AG09319 (cell line): ENCODE results near the gene DBNL.
A peak's percentile ranks its signal among the peaks of the same experiment; 100 is the strongest.
"Not testable (repeated sequence)": the region's sequence is repeated elsewhere in the genome, so short reads cannot be mapped to it uniquely, and the experiment has no call there.

Source experiments
- DNase-seq: peaks from one replicate; pipeline ENCODE4 v3.0.0-alpha.2; 2010; ENCODE audit warnings: low read depth; ENCODE audit errors: extremely low read depth
- TF ChIP-seq, protein P1 (sequence below): IDR thresholded peaks from 2 replicates; pipeline ENCODE4 v1.5.1; 2011; ENCODE audit warnings: low read depth, mild to moderate bottlenecking, inconsistent platforms, low read length, moderate library complexity

DBNL gene

GRCh38 chr7:44044315-44045225, at the start of gene DBNL:
DBNL (plus strand) TSS chr7:44044702; CDS start chr7:44044738, 36 bp downstream.
- DNase-seq = peak; percentile 49
- TF ChIP-seq, protein P1, sequence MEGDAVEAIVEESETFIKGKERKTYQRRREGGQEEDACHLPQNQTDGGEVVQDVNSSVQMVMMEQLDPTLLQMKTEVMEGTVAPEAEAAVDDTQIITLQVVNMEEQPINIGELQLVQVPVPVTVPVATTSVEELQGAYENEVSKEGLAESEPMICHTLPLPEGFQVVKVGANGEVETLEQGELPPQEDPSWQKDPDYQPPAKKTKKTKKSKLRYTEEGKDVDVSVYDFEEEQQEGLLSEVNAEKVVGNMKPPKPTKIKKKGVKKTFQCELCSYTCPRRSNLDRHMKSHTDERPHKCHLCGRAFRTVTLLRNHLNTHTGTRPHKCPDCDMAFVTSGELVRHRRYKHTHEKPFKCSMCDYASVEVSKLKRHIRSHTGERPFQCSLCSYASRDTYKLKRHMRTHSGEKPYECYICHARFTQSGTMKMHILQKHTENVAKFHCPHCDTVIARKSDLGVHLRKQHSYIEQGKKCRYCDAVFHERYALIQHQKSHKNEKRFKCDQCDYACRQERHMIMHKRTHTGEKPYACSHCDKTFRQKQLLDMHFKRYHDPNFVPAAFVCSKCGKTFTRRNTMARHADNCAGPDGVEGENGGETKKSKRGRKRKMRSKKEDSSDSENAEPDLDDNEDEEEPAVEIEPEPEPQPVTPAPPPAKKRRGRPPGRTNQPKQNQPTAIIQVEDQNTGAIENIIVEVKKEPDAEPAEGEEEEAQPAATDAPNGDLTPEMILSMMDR = no peak

DNA sequence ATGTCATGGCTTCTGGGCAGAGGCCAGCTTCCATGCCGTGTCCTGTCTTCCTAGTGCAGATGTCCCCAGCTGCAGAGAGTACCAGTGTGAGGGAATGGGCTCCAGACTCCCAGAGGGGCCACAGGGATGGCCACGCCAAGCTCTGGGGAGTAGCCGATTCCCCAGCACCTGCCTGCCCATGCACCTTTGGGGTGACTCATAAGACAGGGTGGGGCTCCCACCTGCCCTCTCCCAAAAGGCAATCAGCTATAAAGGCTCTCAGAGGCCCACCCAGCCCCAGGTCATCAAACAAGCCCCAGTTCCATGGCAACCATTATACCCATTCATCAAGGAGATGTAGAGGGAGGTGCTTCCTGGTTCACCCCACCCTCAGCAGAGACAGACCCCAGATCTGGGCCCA, 47.0 kb upstream of the DBNL start, which contains the start of gene SPDYE1:
Gene SPDYE1, plus strand, starts transcription at position 366 of the 400 bp plus-strand sequence. CDS start 2,053 bp downstream, outside the sequence.
- not testable (repeated sequence) for DNase-seq

DNA sequence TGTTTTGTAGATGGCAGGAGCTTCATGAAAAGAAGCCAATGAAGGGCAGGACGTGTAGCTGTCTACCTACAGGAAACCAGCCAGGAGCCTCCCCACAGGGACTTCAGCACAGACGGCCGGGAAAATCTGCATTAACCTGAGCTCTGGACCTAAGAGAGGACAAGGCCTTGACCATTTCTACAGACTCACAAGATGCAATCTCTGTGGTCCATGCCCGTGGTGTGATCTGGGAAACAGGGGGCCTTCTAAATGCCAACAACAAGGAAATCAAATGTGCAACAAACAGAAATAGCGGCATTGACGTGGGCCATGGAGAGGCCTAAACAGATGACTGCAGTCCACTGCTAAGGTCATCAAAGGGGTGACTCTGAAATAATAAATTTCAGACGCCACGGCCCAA, 32.4 kb upstream of the DBNL start:
- not testable (repeated sequence) for DNase-seq

DNA sequence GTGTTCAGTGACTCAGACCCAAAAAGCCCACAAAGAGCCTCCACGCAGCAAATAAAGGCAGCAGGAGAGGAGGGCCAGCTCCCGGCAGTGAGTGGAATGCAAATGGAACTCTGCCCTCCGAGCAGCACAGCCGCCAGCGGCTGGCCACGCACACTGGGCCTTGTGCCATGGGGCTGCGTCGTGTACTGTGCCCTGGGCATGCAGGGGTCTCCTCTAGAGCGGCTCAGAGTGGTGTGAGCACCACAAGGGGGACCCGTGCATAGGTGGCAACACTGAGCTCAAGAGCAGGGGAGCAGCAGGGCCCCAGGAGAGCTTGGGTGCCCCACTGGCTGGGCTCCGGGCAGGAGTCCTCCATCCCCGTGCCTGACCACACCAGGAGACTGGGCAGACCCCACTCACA, 29.4 kb upstream of the DBNL start:
- DNase-seq = not testable (repeated sequence)

GRCh38 chr7:44018857-44019807, 25.4 kb upstream of the DBNL start:
- TF ChIP-seq, protein P1 = peak; percentile 55
- DNase-seq = peak; percentile 89

DNA sequence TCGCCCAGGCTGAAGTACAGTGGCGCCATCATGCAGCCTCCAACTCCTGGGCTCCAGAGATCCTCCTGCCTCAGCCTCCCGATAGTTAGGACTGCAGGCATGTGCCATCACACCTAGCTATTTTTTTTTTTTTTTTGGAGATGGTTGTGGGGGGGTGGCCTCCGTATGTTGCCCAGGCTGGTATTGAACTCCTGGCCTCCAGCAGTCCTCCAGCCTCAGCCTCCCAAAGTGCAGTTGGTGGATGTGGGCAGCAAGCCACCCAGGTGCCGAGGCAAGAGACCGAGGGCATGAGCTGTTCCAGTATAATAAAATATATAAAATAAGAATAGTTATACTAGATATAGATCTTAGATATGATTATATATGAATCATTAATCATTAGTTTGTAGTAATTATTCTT, 24.7 kb upstream of the DBNL start:
- not testable (repeated sequence) for DNase-seq

DNA sequence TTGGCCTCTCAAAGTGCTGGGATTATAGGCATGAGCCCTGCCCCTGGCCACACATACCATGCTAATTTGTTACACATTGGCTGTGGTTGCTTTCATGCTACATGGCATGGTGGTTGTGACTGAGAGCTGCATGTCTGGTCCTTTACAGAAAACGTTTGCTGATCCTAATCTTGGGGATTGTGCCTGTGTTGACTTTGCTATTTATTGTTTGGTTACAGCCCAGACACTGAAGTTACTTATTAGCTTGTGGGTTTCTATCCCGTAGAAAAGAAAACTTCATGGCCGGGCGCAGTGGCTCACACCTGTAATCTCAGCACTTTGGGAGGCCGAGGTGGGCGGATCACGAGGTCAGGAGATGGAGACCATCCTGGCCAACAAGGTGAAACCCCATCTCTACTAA, 22.4 kb upstream of the DBNL start:
- DNase-seq = not testable (repeated sequence)

- not testable (repeated sequence) for DNase-seq
These were observed 21.6 kb upstream of the DBNL start for GRCh38 chr7:44022796-44023467.

- DNase-seq = not testable (repeated sequence)
These were observed 15.1 kb upstream of the DBNL start for GRCh38 chr7:44029433-44029832.

DNA sequence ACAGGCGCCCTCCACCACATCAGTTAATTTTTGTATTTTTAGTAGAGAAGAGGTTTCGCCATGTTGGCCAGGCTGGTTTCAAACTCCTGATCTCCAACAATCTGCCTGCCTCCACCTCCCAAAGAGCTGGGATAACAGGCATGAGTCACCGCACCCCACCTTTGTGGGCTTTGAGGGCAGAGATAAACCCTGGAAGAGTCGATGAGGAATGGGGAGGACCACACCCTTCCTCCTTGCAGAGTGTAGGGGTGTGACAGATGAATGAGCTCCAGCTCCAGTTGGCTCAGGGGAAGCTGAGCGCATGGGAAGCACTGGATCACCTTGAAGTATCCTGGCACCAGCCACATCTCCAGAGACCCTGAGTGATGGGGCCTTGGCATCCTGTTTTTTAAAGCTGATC, 14.5 kb upstream of the DBNL start:
- DNase-seq = not testable (repeated sequence)

DNA sequence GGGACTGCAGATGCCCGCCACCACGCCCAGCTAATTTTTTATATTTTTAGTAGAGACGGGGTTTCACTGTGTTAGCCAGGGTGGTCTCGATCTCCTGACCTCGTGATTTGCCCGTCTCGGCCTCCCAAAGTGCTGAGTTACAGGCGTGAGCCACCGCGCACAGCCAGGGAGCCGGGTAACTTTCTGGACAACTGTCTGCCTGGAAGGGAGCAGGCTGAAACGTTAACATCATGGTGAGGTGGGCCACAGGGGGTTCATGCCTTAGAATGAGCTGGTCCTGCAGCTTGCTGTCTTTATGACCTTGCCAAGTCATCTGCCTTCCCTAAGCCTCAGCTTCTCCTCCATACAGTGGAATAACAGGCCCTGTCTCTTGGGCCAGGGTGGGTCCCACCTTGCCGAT, 13.2 kb upstream of the DBNL start:
- DNase-seq = not testable (repeated sequence)

DNA sequence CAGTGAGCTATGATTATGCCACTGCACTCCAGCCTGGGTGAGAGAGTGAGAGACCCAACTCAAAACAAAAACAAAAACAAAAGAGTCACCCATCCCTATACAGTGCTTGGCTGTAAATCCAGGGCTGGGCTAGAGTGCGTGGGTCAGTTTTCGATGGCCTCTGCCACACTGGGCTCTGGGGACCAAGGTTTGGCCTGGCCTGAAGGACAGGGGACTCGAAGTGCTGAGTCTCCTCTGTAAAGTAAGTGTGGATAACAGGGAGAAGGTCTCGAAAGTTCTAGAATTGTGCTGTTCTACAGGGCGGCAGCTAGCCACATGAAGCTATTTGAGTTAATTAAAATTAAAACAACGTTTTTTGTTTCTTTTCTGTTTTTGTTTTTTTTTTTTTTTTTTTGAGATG, 12.5 kb upstream of the DBNL start:
- DNase-seq = not testable (repeated sequence)

DNA sequence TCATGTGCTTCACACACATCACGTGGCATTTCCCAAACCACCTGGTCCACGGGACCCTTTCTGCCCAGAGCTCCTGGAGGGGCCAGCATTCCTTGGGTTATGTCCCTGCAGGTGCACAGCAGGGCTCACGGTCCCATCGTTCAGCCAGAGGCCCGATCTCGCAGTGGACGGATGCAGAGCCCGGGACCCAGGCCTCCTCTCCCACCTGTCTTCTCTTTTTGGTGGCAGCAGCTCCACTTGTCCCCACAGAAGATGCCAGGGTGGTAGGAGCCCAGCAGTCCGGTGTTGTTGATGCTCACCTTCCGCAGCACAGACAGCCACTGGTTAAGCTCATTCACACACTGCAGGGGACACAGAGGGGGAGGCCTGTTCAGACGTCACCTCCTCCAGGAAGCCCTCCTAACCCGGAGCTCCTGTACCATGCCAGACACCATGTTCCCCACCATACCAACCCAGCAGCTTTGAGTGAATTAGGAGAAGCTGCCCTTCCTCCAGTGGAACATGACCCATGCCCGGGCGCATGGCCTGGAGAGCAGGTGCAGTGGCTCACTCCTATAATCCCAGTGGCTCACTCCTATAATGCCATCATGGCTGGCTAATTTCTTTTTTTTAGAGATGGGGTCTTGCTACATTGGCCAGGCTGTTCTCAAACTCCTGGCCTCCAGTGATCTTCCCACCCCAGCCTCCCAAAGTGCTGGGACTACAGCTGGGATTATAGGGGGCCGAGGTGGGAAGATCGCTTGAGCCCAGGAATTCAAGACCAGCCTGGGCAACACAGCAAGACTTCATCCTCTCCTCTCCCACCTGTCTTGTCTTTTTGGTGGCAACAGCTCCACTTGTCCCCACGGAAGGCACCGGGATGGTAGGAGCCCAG, 10.3 kb upstream of the DBNL start:
- not testable (repeated sequence) for DNase-seq

- DNase-seq = not testable (repeated sequence)
These were observed 8.1 kb upstream of the DBNL start for GRCh38 chr7:44036364-44036763.

DNA sequence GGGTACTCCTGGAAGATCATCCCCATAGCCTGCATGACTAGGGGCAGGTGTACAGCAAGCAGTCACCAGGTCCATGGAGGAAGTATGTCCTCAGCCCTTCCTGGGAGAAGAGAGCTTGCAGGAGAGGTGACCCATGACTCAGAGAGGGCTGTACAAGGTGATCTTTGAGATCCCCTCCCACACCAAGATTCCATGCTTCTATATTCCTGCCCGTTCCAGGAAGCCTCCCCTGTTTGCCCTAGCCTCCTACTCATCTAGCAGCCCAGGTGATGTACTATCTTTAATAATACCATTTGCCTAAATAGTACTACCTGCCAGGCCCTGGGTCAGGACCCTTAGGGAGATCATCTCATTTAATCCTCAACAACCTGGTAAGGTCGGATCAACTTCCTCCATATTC, 6.6 kb upstream of the DBNL start:
- not testable (repeated sequence) for DNase-seq

DNA sequence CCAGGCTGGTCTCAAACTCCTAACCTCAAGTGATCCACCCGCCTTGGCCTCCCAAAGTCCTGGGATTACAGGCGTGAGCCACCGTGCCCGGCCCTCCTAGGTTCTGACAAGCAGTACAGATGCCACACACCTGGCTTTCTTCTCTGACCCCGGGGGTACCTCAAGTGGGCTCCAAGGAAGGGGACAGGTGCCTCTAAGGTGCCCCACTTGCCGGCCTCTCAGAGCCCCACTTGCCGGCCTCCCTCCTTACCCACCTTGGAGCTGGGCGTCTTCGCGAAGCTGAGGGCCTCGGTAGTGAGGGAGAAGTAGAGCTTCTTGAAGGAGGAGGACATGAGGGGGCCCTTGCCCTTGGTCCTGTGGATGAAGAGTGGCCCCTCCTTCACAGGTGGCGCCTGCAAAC, 5.9 kb upstream of the DBNL start:
- DNase-seq = not testable (repeated sequence)
